Upper lobe of left lung (tissue), 4 donors: ENCODE results near the gene OSBPL10.

Source experiments
- CTCF ChIP-seq, 6 experiments: fragments of 450-650 bp in 4 of 6; fragments of 200-600 bp in 2 of 6; sonication (generic) in 2 of 6; IDR thresholded peaks; one replicate each; pipeline ENCODE4 v1.5.1; 2016 to 2019; ENCODE audit warnings: antibody characterized with exemption in 6 of 6
- EP300 ChIP-seq, 4 donors: sonication (generic); formaldehyde crosslinking; IDR thresholded peaks; one replicate each; pipeline ENCODE4 v1.5.1; 2017; ENCODE audit warnings: antibody characterized with exemption in 4 of 4, control low read depth in 2 of 4
- POLR2A ChIP-seq, 4 donors: fragments of 450-650 bp; IDR thresholded peaks; one replicate each; pipeline ENCODE4 v1.5.1; 2016 to 2017; ENCODE audit warnings: antibody characterized with exemption in 4 of 4, mild to moderate bottlenecking in 2 of 4
- POLR2AphosphoS5 ChIP-seq, 2 donors: sonication (generic); formaldehyde crosslinking; IDR thresholded peaks; one replicate each; pipeline ENCODE4 v1.5.1; 2017; ENCODE audit warnings: antibody characterized with exemption in 2 of 2

GRCh38 chr3:31973081-31973480, 8.0 kb downstream of the OSBPL10 start:
- no peak for TF ChIP-seq CTCF (IDR thresholded peaks at IDR 0.05)
- TF ChIP-seq POLR2AphosphoS5 (IDR thresholded peaks at IDR 0.05) = no peak
- TF ChIP-seq POLR2A (IDR thresholded peaks at IDR 0.05) = no peak
- TF ChIP-seq EP300 (IDR thresholded peaks at IDR 0.05) = no peak
